Measurements from ENCODE around the gene VEGFC.

VEGFC gene

GRCh38 chr4:176792326-176793059, at the start of gene VEGFC:
TSS of gene VEGFC (minus strand) at chr4:176792922. CDS start at chr4:176792311, 611 bp downstream.
- DNase-seq (ENCODE audit: low read depth): no peak

DNA sequence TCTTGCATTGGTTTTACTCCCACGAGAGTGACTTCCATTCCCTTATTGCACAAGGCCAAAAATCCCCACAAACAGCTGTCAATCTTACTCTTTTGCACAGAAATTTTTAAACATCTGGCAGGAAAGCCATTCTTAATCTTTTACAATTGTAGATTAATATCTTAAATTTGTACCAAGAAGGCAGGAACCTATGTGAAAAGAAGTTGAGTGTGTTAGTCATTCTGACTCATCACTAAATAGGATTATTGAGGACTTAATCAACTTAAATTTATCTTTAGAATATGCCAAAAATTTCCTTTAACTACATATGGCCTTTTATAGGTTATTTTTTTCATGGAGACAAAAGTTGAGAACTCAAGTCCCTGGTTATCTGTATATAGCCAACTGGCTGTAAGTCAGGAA, 49.0 kb upstream of the VEGFC start:
- no peak for DNase-seq (ENCODE audit: low read depth)

GRCh38 chr4:176840166-176840565, 47.4 kb upstream of the VEGFC start:
- no peak for DNase-seq (ENCODE audit: low read depth)

DNA sequence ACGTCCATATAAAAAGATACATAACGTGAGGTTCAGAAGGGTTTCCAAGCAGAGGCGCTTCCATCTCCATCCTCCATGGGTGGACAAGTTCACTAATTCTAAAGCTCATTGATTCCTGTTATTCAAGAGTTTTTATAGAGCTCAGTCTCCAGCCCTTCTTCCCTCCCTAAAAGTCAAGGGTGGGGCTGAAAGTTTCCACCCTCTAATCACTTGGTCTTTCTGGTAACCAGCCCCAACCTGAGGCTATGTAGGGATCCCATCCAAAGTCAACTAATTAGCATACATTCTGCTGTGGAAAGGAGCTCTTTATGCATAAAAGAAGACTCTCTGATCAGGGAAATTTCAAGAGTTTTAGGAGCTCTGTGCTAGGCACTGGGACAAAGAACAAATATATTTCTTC, 46.9 kb upstream of the VEGFC start:
- no peak for DNase-seq (ENCODE audit: low read depth)

GRCh38 chr4:176838601-176839433, 46.1 kb upstream of the VEGFC start:
- DNase-seq (ENCODE audit: low read depth): no peak

DNA sequence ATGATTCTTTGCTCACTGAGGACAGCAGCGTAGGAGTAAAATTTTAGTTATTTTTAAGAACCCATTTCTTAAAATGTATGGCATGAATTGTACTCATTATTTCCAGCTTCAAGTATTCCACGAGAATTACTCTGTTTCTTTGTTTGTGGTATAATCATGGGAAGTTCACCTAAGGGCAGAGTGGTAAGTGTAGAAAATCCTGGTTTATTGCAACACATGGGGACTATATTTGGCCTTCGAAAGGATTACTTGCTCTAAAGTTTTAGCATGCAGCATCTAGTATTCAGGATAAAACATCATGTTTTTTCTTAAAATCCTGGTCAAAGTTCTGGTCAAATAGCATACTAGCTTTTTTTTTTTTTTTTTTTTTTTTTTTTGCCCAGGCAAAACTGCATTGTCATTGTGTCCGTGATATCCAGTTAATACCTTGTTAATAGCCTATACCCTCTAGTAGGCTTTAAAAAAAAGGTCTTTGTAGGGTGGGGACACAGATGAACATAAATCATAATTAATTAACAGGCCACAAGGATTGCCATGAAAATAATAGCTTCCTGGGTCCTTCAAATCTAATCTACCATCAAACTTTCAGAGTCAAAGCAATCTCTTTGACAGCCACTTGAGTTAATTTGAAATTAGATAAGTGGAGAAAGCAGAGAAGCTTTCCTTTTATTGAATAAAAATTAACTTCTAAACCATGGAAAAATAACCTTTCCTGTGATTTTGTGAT, 44.6 kb upstream of the VEGFC start:
- no peak for DNase-seq (ENCODE audit: low read depth)

- no peak for DNase-seq (ENCODE audit: low read depth)
These were observed 41.8 kb upstream of the VEGFC start for GRCh38 chr4:176834531-176834930.

DNA sequence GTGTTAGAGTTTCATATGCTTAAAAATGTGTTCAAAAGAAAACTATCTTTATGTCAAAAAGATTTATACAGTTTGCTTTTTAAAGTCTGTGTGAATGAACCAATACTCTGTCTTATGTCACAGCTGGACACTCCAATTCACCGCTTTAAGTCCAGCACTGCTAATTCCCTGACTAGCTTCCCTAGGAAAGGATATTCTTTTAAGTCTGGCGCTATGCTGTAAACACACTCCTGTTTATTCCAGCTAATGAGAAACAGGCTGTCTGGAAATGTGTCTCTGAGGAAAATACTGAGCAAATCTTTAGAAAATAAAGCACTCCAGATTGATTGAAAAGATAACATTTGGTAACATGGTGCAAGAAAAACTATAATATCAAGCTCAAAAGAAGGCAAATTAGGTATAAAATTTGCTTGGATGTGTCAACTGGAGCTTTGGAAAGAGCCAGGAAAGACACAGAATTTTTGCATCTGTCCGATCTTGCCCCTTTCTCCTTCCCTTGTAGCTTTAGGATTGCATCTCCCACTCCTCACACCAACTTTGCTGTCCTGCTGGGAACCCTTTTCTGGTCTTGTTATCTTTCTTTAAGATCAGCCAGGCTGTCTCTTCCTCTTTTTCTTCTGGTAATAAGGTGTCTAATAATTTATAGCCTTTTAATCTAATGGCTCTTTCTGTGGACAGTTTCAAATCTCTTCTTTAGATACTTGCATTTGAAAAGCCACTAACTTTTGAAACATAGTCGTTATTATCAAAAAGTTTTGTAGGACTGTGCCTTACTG, 40.9 kb upstream of the VEGFC start:
- DNase-seq (ENCODE audit: low read depth): no peak

- DNase-seq (ENCODE audit: low read depth): no peak
These were observed 38.2 kb upstream of the VEGFC start for GRCh38 chr4:176830971-176831370.

DNA sequence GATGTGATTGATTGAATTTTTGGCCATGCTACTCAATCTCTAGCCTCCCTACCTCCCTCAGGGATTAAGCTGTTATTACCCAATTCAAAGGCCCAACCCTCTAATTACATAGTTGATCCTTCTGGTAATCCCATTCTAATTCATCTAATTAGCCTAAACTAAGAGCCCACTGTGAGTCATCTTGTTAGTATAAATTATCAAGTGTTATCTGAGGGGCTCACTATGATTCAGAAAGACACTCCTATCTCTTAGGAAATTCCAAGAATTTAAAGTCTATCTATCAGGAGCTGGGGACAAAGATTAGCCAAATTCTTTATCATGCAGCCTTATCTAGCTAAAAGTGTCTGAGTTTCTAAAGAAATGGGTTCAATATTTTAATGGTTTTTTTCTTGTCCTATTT, 32.9 kb upstream of the VEGFC start:
- no peak for DNase-seq (ENCODE audit: low read depth)

GRCh38 chr4:176824645-176825366, 32.1 kb upstream of the VEGFC start:
- DNase-seq (ENCODE audit: low read depth): no peak

- no peak for DNase-seq (ENCODE audit: low read depth)
These were observed 25.8 kb upstream of the VEGFC start for GRCh38 chr4:176818531-176818930.

DNA sequence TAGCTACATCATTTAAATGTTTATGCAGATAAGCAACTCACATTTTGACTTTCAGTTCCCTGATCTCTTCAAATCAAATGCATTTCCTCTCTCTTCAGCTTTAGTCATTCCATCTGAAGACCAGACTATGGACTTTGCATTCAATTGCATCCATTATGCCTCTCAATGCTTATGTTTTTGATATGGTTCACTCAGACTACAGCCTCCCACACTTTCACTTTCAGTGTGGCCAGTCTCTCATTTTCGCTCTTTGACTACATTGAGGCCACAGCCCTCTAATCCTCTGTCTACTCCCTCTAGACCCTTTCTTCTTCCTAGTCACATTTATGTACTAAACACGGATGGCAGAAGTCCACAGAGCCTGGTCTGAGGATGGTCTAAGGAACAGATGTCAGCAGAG, 24.5 kb upstream of the VEGFC start:
- DNase-seq (ENCODE audit: low read depth): no peak

DNA sequence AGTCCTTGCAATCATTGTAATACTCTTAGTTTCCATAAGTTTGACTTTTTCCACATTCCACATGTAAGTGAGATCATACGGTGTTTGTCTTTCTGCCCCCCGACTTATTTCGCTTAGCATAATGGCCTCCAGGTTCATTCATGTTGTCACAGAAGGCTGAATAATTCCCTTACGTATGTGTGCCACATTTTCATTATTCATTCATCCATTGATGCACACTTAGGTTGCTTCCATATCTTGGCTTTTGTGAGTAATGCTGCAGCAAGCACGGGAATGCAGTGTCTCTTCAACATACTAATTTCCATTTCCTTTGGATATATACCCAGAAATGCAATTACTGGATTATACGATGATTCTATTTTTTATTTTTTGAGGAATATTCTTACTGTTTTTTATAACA, 22.0 kb upstream of the VEGFC start:
- DNase-seq (ENCODE audit: low read depth): no peak

DNA sequence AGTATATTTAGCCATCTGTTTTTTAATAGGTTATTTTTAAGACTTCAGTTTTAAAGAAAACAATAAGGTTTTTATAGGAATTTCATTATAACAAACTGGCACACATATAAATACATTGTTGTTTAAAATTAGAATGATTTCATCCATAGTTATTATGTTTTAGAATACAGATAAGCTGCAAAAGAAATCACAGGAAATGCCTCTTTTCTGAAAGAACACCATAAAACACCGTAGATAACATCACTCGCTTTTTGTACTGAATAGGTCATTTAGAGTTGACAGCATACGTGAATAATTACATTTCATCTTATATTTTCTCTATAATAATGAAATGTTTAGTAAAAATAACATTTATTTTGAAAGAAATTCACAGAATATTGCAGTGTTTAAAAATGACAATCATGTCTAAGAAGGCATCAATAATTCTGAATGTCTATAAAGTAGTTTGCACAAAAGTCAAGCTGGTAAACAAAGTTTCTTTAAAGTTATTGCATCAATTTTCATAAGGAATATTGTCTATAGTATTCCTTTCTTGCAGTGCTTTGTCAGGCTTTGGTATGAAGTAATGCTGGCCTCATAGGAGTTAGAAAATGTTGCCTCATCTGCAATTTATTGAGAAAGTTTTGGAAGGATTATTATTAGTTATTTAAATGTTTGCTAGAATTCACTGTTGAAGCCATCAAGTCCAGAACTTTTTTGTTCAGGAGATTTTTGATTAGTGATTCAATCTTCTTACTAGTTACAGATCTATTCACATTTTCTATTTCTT, 17.9 kb upstream of the VEGFC start:
- no peak for DNase-seq (ENCODE audit: low read depth)

GRCh38 chr4:176806778-176807375, 14.2 kb upstream of the VEGFC start:
- DNase-seq (ENCODE audit: low read depth): no peak

GRCh38 chr4:176805155-176805554, 12.4 kb upstream of the VEGFC start:
- no peak for DNase-seq (ENCODE audit: low read depth)

DNA sequence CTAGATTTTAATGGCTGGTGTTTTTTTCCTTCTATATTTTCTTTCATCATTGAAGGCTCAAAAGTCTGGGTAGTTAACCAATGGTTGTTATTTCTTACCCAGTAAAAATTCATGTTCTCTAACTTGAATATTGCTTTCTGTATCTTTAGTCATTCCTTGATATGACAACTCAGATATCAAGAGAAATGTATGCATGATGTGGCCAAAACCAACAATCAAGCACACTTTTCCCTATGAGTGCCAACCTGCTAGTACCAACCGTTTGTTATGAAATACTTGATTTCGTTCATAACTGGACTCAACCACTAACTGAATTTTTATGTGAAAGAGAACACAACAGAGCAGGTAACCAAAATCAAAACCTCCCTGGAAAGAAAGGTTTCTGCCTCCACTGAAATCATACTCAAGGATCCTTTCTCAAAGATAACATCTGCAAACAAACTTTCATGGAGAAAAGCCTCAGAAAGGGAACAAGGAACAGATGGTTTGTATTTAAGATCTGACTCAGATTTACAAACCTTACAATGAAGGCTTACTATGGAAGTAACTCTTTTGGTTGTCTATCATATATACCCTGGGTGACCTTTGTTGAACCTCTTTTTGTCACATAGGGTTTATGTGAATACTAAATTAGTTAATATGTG, 8.3 kb upstream of the VEGFC start:
- no peak for DNase-seq (ENCODE audit: low read depth)

DNA sequence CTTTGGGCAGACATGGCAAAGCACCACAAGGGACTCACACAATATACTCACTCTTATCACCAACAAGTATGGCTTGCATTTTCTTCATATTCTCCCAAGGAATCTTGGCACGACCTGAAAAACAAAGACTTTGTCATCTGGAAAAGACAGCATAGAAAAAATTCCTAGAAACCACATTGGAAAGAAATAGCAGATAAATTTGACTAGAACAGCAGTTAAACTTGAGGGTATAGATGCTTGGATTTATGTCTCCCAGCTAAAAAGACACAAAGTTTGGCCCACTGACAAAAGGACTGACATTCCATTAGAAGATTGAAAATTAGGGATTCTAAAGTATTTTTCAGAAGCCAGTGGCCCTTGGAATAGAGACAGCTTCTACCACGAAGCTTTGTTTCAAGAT, 6.9 kb upstream of the VEGFC start:
- DNase-seq (ENCODE audit: low read depth): no peak

DNA sequence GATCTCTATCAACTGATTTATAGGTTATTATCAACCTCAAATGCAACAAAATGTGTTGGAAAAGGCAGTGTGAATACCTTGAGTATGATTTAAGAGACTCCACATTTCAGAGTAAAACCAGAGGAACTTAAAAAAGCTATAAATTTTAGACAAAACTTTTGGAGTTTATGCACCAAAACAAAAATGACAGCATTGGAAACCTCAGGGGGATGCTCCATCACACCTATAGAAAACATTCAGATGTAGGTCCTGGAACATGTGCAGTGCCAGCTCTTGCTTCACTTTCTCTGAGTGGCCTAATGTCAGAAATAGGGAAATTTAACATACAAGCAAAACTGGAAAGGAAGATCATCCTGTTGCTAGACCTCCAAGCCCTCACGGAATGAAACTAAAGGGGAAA, 5.8 kb upstream of the VEGFC start:
- no peak for DNase-seq (ENCODE audit: low read depth)
